HL-60 (cell line): ENCODE measurements around the gene KIF26B.

ENCODE experiments used
- DNase-seq, 2 experiments: peaks; one replicate each; pipeline ENCODE4 v3.0.0-alpha.2; 2010 to 2020; ENCODE audit warnings: low read depth in 1 of 2, low spot score in 1 of 2
- H3K27ac ChIP-seq: fragments of 250-450 bp; sonication (Bioruptor Pico); replicated peaks from 2 replicates; pipeline ENCODE4 v1.5.1; 2020; ENCODE audit warnings: mild to moderate bottlenecking, moderate library complexity
- H3K27me3 ChIP-seq: fragments of 250-450 bp; sonication (Bioruptor Pico); 2 replicates; pipeline ENCODE4 v1.5.1; 2021; ENCODE audit warnings: mild to moderate bottlenecking, moderate library complexity; ENCODE audit not compliant: insufficient read depth, poor library complexity, severe bottlenecking
- H3K4me3 ChIP-seq: replicated peaks from 2 replicates; pipeline ENCODE4 v1.5.1; 2011; ENCODE audit warnings: mild to moderate bottlenecking, control low read depth, low read length; ENCODE audit not compliant: insufficient read depth
- GABPA ChIP-seq: IDR thresholded peaks from 2 replicates; pipeline ENCODE4 v1.6.1; 2012; ENCODE audit warnings: low read depth
- POLR2AphosphoS5 ChIP-seq: IDR thresholded peaks from 2 replicates; pipeline ENCODE4 v1.6.1; 2012; ENCODE audit warnings: low read depth
- SPI1 ChIP-seq: IDR thresholded peaks from 2 replicates; pipeline ENCODE4 v1.6.1; 2012; ENCODE audit warnings: low read depth, mild to moderate bottlenecking, borderline replicate concordance
- TF ChIP-seq, protein P1 (sequence below): IDR thresholded peaks from one replicate; pipeline ENCODE4 v1.5.1; 2011; ENCODE audit warnings: low read length, control low read depth, inconsistent platforms; ENCODE audit not compliant: insufficient read depth
- TF ChIP-seq, protein P2 (sequence below): IDR thresholded peaks from 2 replicates; pipeline ENCODE4 v1.6.1; 2012; ENCODE audit warnings: low read depth; ENCODE audit not compliant: insufficient replicate concordance

The KIF26B gene

DNA sequence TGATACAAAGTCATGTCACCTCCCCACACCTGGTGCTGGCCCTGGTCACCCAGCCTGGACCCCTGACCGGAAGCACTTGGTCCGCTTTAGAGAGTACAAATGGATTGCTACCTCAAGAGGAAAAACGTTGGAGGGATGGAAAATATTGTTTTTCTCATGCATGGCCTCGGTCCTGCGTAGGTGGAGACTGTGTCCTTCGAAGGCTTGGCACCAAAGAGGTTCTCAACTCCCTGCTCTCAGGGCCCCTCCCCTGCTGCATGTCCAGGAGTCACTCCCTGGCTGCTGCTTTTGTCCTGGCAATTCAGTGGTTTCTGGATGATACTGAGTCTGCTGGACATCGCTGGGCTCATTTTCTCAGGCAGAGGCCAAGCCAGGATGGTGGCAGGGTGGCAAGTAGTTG, 529.8 kb downstream of the KIF26B start:
- TF ChIP-seq GABPA (no peak), POLR2AphosphoS5 (no peak), SPI1 (no peak)
- TF ChIP-seq, protein P1, sequence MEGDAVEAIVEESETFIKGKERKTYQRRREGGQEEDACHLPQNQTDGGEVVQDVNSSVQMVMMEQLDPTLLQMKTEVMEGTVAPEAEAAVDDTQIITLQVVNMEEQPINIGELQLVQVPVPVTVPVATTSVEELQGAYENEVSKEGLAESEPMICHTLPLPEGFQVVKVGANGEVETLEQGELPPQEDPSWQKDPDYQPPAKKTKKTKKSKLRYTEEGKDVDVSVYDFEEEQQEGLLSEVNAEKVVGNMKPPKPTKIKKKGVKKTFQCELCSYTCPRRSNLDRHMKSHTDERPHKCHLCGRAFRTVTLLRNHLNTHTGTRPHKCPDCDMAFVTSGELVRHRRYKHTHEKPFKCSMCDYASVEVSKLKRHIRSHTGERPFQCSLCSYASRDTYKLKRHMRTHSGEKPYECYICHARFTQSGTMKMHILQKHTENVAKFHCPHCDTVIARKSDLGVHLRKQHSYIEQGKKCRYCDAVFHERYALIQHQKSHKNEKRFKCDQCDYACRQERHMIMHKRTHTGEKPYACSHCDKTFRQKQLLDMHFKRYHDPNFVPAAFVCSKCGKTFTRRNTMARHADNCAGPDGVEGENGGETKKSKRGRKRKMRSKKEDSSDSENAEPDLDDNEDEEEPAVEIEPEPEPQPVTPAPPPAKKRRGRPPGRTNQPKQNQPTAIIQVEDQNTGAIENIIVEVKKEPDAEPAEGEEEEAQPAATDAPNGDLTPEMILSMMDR = no peak
- TF ChIP-seq, protein P2, sequence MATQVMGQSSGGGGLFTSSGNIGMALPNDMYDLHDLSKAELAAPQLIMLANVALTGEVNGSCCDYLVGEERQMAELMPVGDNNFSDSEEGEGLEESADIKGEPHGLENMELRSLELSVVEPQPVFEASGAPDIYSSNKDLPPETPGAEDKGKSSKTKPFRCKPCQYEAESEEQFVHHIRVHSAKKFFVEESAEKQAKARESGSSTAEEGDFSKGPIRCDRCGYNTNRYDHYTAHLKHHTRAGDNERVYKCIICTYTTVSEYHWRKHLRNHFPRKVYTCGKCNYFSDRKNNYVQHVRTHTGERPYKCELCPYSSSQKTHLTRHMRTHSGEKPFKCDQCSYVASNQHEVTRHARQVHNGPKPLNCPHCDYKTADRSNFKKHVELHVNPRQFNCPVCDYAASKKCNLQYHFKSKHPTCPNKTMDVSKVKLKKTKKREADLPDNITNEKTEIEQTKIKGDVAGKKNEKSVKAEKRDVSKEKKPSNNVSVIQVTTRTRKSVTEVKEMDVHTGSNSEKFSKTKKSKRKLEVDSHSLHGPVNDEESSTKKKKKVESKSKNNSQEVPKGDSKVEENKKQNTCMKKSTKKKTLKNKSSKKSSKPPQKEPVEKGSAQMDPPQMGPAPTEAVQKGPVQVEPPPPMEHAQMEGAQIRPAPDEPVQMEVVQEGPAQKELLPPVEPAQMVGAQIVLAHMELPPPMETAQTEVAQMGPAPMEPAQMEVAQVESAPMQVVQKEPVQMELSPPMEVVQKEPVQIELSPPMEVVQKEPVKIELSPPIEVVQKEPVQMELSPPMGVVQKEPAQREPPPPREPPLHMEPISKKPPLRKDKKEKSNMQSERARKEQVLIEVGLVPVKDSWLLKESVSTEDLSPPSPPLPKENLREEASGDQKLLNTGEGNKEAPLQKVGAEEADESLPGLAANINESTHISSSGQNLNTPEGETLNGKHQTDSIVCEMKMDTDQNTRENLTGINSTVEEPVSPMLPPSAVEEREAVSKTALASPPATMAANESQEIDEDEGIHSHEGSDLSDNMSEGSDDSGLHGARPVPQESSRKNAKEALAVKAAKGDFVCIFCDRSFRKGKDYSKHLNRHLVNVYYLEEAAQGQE = no peak
- Histone ChIP-seq H3K4me3 (no peak overlapping the region), H3K27ac (no peak overlapping the region), H3K27me3 (no peaks in the 10 kb centered on the region)
- no peak for DNase-seq

DNA sequence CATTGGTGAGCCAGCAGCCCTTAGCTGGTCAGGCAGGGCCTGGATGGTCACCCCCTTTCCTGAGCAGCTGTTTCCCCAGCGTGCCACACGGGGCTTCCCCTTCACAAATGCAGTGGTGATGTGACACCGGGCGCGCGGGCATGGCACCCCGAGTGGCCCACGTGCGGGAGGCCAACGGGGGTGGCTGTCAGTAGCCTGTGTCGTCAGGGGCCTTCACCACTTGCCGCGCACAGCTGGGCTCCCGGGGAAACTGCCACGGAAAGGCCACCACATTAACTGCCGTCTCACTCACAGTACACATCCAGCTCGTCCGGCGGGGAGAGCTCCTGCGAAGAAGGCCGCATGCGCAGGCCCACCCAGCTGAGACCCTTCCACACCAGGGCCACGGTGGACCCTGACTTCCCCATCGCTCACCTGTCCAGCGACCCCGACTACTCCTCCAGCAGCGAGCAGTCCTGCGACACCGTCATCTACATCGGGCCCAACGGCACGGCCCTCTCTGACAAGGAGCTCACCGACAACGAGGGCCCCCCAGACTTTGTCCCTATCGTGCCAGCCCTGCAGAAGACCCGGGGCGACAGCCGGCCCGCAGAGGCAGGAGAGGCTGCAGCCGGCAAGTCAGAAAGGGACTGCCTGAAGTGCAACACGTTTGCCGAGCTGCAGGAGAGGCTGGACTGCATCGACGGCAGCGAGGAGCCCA, 530.5 kb downstream of the KIF26B start:
- H3K4me3 ChIP-seq = no peak overlapping the region
- no peaks in the 10 kb centered on the region for H3K27me3 ChIP-seq

DNA sequence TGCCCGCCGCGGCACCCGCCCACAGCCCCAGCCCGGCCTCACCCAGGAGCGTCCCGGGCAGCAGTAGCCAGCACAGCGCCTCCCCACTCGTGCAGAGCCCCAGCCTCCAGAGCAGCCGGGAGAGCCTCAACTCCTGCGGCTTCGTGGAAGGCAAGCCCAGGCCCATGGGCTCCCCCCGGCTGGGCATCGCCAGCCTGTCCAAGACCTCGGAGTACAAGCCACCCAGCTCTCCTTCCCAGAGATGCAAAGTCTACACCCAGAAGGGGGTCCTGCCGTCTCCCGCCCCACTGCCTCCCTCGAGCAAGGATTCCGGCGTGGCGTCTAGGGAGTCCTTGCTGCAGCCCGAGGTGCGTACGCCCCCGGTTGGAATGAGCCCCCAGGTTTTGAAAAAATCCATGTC, 531.2 kb downstream of the KIF26B start:
- no peak overlapping the region for H3K4me3 ChIP-seq
- DNase-seq = no peak
- no peak overlapping the region for H3K27ac ChIP-seq
- TF ChIP-seq, protein P1 = no peak
- TF ChIP-seq POLR2AphosphoS5 = no peak
- TF ChIP-seq GABPA = no peak
- TF ChIP-seq, protein P2 = no peak
- no peak for TF ChIP-seq SPI1
- H3K27me3 ChIP-seq = no peaks in the 10 kb centered on the region

More for the DNA sequence above, 530.5 kb downstream of the KIF26B start:
- TF ChIP-seq, protein P2 = no peak
- TF ChIP-seq, protein P1 = no peak
- TF ChIP-seq SPI1 = no peak
- no peak for TF ChIP-seq POLR2AphosphoS5
- no peak for TF ChIP-seq GABPA
- DNase-seq = no peak
- no peak overlapping the region for H3K27ac ChIP-seq
